Mammary epithelial cell (primary cell): Measurements from ENCODE around the gene LRRC8D.

Experiments used
- CTCF ChIP-seq, 2 donors: IDR thresholded peaks in 1 of 2; conservative IDR thresholded peaks in 1 of 2; 2 replicates each; pipeline ENCODE4 v1.5.1; 2011 to 2012; ENCODE audit warnings: inconsistent platforms in 2 of 2, low read length in 2 of 2, mild to moderate bottlenecking in 2 of 2, control low read depth in 1 of 2, low read depth in 1 of 2; ENCODE audit not compliant: insufficient read depth in 1 of 2; ENCODE audit errors: extremely low read depth in 1 of 2
- EZH2 ChIP-seq: IDR thresholded peaks from 2 replicates; pipeline ENCODE4 v1.6.1; 2012; ENCODE audit warnings: low read length, inconsistent platforms, borderline replicate concordance

GRCh38 chr1:89953929-89954328 lies 133.1 kb downstream of the LRRC8D start:
- no peak for TF ChIP-seq CTCF (conservative IDR thresholded peaks at IDR 0.05 in 1 of 2, IDR thresholded peaks at IDR 0.05 in 1 of 2; ENCODE audit: extremely low read depth in 1 of 2, insufficient read depth in 1 of 2, low read depth in 1 of 2, low read length in 2 of 2)
- no peak for TF ChIP-seq EZH2
